HG03460 (cell line): Measurements from ENCODE around the gene ANLN.

Experiments
- ATAC-seq: cut with Tn5 transposase; IDR thresholded peaks from one replicate; pipeline ENCODE4 v1.9.1; 2021; ENCODE audit not compliant: unreplicated experiment

ANLN gene, protein sequence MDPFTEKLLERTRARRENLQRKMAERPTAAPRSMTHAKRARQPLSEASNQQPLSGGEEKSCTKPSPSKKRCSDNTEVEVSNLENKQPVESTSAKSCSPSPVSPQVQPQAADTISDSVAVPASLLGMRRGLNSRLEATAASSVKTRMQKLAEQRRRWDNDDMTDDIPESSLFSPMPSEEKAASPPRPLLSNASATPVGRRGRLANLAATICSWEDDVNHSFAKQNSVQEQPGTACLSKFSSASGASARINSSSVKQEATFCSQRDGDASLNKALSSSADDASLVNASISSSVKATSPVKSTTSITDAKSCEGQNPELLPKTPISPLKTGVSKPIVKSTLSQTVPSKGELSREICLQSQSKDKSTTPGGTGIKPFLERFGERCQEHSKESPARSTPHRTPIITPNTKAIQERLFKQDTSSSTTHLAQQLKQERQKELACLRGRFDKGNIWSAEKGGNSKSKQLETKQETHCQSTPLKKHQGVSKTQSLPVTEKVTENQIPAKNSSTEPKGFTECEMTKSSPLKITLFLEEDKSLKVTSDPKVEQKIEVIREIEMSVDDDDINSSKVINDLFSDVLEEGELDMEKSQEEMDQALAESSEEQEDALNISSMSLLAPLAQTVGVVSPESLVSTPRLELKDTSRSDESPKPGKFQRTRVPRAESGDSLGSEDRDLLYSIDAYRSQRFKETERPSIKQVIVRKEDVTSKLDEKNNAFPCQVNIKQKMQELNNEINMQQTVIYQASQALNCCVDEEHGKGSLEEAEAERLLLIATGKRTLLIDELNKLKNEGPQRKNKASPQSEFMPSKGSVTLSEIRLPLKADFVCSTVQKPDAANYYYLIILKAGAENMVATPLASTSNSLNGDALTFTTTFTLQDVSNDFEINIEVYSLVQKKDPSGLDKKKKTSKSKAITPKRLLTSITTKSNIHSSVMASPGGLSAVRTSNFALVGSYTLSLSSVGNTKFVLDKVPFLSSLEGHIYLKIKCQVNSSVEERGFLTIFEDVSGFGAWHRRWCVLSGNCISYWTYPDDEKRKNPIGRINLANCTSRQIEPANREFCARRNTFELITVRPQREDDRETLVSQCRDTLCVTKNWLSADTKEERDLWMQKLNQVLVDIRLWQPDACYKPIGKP

DNA sequence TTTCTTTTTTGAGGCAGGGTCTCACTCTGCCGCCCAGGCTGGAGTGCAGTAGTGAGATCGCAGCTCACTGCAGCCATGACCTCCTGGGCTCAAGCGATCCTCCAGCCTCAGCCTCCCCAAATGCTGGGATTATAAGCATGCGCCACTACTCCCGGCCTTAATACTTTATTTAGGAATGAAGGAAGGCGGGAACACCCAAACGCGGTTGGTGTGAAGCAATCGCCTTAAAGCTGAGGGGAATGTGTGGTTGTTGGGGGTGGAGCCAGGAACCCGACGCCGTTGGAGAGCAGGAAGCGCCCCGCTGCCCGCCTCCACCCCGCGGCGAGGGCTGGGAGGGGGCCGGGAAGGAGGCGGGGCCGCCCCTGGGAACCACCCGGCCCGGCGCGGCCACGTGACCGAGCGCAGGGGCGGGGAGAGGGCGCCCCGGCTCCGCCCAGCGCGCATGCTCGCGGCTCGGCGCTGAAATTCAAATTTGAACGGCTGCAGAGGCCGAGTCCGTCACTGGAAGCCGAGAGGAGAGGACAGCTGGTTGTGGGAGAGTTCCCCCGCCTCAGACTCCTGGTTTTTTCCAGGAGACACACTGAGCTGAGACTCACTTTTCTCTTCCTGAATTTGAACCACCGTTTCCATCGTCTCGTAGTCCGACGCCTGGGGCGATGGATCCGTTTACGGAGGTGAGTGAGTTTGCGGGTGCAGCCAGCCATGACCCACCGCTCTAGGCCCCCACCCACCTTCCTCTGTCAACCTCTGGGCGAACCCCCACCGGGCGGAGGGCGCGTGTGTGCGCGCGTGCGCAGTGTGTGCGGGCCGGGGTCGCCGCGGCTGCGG is at the start of gene ANLN:
TSS of gene ANLN (plus strand) at position 492 of the 828 bp plus-strand sequence. CDS start at position 657, 165 bp downstream.
- peak; percentile 81 for ATAC-seq

DNA sequence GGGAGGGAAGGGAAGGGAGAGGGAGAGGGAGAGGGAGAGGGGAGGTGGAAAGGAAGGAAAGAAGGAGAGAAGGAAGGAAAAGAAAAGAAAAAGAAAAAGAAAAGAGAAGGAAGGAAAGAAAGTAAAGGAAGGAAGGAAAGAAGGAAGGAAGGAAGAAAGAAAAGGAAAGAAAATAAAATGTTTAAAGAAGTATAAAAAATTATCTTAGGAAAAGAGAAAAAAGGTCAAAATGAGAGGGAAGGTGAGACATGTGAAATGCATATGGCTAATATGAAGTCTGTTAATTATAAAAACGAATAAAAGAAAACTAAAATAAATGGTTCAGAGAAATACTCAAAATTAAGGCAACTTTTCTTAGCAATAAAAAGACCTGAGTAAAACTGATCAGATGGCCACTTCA is 46.1 kb upstream of the ANLN start:
- no peak for ATAC-seq

GRCh38 chr7:36344622-36345021 is 45.0 kb upstream of the ANLN start:
- no peak for ATAC-seq

GRCh38 chr7:36346260-36346831 is 43.3 kb upstream of the ANLN start:
- no peak for ATAC-seq

DNA sequence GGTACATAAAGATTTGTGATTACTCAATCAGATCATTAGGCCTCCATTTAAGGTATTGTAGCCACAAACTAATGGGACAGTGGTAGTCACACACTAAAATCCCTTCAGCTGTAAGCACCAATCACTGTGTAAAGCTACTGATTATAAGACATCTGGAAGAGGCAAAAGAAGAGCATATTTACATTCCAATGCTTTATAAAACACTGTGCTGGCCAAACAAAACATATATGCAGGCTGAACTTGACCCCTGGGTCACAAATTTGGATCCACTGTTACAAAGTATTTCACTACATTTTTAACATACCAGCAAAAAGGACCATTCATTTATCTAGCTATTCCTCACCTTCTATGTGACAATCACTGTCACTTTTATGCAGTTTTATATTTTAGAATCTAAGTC is 41.4 kb upstream of the ANLN start:
- ATAC-seq = no peak

- ATAC-seq = no peak
Measured at GRCh38 chr7:36348771-36349170, 40.9 kb upstream of the ANLN start.

DNA sequence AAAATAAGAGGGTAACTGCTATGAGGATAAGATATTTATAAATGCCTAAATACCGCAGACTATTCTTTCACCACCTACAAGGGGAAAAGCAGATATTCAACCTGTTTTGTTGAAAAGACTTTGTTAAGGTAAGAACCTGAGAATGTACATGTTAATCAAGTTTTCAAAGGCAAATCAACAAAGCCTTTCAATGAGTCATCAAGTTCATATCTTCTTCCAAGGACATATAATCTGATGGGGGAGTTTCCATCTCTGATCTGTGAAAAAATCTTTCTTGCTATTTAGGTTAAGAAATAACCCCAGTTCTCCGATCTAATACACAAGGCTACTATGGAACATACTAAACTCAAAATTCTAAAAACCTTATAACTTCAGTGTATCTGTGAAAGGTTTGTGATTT is 40.0 kb upstream of the ANLN start:
- no peak for ATAC-seq

DNA sequence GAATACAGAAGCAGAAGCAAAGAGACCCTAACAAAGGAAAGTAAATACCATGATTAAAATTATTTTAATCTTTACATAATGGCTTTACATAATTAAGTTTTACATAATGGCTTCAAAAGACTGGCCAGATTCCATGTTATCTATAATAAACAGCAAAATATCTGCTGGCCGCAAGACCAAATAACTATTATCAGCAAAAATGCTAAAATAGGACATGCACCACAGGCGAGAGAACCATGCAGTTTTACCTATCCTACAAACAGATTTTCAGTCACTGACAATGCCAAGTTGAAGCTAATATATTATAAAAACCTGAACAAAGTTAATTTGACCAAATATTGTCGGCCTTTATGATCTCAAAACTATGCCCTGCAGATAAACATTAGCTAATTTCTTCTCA is 34.2 kb upstream of the ANLN start:
- no peak for ATAC-seq

DNA sequence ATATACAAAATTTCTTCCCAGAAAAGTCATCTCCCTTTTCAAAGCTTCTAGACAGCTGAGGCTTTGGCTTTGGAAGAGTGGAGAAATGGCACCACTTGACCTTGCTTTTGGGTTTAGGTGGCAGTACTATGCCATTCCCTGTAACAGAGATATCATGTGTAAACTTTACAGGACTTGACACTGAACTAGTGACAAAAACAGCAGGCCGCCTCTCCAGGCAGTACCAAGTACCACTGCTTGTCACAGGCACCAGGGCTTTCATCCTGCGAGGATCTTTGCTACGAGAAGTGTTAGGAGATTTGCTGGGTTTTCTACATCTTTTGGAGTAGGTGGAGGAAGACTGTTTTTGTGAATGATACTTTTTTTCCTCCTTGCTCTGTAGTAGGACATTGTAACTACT is 32.6 kb upstream of the ANLN start:
- no peak for ATAC-seq

- no peak for ATAC-seq
Measured at GRCh38 chr7:36358589-36358988, 31.1 kb upstream of the ANLN start.

DNA sequence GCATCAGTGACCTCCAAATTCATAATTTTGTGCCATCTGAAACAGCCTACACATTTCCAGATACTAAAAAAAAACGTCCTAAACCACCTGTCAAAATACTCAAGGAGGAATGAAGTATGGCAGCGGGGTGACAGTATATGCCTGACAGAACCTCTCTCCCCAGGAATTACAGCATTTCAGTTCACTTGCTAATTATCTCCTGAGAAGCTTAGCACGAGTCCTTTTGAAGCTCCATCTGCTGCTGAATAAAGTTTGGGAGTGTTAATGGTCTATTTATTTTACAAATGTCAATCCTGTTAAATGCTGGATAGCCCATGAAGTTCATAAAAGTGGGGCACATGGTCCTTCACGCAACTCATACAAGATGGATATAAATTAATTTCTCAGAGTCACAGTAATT is 29.4 kb upstream of the ANLN start:
- no peak for ATAC-seq

- no peak for ATAC-seq
Measured at GRCh38 chr7:36361227-36361626, 28.4 kb upstream of the ANLN start.

GRCh38 chr7:36363515-36363914 is 26.1 kb upstream of the ANLN start:
- no peak for ATAC-seq

- ATAC-seq = no peak
Measured at GRCh38 chr7:36366005-36366717, 23.5 kb upstream of the ANLN start.

- peak; percentile 99 for ATAC-seq
Measured at GRCh38 chr7:36366718-36367560, 22.7 kb upstream of the ANLN start.

DNA sequence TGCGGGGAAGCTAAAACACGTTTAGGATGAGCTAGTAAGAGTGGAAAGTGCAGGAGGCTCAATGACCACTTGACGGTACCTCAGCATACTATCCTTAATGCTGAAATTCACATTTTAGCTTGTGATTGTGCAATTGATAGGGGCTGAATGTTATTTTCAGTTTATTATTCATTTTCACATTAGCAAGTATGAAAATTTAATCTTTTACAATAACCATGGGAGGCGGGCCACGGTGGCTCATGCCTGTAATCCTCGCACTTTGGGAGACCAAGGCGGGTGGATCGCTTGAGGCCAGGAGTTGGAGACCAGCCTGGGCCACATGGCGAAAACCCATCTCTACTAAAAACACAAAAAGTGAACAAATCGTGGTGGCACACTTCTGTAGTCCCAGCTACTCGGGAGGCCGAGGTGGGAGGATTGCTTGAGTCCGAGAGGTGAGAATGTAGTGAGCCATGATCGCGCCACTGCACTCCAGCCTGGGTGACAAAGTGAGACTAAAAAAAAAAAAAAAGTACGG is 22.0 kb upstream of the ANLN start:
- ATAC-seq = peak; percentile 35

DNA sequence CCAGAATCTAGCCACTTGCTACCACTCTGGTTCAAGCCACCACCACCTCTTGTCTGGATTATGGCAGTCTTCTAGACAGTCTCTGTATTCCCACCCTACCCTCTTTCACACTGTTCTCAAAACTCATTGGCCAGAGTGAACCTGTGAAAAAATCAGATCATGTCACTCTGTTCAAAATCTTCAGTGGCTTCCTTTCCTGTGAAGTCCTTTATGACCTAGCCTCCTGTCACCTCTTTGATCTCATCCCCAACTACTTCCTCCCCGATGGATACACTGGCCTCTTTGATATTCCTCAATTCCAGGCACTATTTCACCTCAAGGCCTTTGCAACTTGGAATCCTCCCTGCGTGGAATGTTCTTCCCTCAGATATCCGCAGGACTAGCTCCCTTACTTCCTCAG is 21.2 kb upstream of the ANLN start:
- no peak for ATAC-seq

DNA sequence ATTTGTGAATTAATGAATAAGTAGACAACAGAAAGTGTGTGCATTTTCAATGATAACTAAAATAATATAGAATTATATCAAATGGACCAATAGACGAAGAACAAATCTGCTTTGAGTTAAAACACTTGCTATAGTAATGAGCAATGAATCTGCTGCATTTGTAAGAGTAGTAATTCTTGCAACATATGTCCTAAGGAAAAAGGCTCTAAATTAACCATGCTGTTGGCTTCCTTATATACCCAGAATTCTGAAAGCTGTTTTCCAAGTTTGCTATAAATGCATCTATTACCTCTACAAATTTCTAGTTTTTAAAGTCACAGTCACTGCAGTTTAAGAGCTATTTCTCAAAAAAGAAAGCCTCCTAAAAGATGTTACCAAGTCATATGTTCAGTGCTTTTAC is 20.5 kb upstream of the ANLN start:
- ATAC-seq = no peak

DNA sequence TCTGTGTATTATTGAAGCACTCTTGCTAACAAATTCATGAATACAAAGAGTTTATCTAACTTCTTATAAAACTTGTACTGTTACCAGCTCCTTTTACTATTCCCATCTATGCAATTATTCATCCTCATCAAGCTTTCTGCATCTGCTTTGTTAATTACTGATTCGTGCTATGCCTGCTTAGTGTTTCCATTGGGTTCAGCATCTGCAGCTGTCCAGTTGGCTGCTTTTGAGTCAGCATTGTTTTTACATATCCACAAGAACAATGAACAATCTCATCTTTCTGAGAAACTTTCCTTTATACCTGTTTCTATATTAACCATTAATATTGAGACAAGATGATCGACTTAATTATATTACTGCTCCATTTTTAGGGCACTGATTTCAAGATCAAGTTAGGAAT is 19.6 kb upstream of the ANLN start:
- no peak for ATAC-seq
